Stimulated activated CD4-positive, alpha-beta T cell treated with anti-CD3 and anti-CD28 coated beads, Interleukin-2, amount 100 ng/mL, for 24 hours (primary cell): ENCODE data around the gene LAD1.

Experiments
- DNase-seq, 2 donors: peaks; one replicate each; pipeline ENCODE4 v3.0.0-alpha.2; 2020

The LAD1 gene

DNA sequence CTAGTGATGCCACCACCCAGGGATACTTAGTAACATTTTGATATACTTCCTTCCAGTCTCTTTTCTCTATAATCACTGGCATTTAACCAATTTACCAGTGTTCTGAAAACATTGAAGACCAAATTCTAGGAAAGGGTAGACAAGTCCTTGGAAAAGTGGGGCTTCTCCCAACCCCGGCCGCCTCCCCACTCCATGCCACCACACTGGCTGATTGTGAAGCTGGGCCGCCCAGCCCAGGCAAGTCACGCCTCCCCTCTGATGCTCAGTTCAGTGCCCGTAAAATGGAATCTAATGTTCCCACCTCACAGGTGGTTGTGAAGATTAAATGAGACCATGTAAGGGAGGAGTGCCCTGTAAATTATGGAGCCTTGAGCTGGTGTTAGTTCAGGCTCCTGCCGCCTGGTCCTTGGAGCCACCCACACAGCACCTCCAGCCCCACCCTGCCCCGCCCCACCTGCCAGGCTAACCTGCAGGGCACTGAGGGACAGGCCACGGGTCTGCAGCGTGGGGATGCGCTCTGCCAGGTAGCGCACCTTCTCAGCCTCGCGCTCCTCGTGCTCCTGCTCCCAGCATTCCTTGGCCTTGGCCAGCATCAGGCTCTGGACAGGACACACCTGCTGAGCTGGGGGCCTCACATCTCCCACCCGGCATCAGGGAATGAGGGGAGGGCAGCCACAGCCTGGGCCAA, 15.1 kb upstream of the LAD1 start:
- no peak for DNase-seq

DNA sequence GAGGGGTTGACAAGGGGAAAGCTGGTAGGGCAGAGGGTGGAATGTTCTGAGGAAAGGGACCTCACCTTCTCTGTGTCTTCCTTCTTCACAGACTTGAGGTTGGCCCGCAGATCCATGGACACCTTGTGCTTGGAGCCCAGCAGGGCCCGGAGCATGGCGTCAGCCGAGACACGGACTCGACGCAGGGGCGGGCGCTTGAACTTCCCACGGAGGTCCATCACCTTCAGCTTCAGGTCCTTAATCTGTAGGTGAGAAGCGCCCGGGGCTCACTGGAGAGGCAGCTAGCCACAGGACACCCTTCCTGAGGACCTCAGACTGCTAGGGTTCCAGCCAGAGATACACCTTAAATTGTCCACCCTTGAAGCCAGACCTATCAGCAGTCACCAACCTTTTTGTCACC, 12.2 kb upstream of the LAD1 start:
- no peak for DNase-seq

DNA sequence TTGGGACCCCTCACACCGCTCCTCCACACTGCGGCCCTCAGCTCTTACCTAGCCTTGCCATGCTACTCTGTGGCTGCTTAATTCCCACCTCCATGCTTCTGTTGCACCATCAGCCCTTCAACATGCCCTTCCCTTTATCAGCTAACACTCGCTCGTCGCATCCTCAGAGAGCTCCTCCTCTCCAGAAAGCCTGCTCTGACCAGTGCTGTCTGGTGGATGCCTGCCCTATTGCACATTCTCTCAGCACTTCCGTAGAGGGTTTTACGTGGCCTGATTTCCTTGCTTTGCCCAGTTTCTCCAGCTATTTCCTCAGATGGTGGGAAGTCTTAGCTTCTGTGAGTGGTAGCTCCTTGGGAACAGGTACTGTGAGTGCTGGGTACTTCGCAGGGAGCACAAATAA, 10.3 kb upstream of the LAD1 start:
- no peak for DNase-seq

DNA sequence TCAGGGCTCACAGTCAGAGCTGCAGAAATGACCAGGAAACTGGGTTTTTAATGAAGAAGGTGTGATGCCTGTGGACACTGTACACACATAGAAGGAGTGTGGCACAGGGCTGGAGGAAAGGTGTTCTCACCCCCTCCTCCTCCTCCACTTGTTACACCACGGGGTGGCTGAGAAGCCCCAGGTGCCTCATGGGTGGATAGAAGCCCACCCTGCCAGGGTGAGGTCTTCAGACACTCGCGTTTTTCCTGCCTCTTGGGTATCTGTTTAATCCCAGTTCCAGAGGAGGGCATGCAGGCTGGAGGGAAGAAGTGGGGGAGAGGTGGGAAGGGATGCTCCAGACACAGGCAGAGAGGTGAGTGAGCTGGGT, 9.7 kb upstream of the LAD1 start:
- DNase-seq, result no peak

DNA sequence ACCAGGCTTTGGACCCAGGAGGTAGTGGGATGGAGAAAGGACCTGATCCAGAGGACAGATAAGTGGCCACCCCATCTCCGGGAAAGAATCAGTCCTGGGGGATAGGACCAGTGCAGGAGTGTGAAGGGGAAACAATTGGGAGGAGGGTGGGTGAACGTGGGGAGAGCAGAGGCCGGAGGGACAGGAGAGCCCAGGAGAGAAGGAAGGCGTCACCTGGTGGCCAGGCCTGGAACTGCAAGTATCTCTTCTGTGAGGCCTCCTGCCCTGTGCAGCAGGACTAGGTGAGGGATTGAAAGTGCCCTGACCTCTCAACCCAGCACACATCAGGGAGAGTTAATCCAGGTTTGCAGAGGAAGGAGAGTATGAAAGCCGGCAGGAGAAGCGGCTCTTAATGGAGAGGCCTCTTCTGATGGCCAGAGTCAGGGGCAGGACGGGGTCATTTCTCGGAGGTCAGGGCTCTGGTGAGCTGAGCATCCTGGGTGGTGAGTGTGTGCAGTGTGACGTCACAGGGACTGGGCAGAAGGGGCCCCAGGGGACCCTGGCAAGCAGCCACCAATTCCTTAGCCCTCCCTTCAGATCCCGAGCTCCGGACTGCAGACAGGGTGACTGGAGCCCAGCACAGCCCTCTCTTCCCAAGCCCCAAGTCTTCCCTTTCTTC, 9.2 kb upstream of the LAD1 start:
- DNase-seq, result peak; percentile 76 to 86

DNA sequence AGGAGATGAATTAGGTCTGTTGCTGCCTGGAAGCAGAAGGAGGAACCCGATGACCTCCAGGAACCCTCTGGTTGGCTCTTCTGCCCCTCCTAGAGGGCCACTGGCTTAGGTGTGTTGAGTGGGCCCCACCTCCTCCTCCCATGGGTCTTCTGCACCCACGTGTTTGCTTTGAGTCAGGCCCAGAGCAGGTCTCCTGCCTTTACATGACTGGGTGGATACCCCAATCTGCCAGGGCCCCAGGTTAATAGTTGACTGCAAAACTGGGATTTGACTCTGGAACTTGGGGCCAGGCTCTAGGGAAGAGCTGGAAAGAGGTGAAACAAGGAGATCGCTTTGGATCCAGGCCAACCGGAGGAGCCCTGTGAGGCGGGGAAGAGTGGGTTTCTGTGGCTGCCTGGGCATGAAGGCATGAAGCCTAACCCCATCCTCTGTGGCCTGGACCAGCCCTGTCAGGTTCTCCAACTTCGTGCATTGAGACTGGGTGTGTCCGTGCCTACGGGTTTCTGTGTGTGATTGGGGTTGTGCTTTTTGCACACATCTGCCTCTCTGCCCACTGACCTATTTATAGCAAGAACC, 7.8 kb upstream of the LAD1 start:
- DNase-seq, result no peak

DNA sequence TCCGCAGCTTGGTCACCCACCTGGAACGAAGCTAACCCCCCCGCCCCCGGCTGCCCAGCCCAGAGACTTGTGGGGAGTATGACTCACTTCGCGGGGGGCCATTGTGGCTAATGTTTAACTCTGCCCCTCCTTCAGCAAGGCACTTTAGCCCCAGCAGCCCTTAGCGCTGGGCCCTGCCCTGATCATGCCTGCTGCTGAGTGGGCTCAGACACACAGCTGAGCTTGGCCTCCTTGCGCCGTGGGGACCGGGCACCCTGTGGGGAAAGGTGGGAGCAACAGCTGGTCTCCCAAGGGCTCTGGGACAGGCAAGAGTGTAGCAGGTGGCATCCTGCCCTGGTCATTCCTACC, 6.3 kb upstream of the LAD1 start:
- DNase-seq, result no peak

DNA sequence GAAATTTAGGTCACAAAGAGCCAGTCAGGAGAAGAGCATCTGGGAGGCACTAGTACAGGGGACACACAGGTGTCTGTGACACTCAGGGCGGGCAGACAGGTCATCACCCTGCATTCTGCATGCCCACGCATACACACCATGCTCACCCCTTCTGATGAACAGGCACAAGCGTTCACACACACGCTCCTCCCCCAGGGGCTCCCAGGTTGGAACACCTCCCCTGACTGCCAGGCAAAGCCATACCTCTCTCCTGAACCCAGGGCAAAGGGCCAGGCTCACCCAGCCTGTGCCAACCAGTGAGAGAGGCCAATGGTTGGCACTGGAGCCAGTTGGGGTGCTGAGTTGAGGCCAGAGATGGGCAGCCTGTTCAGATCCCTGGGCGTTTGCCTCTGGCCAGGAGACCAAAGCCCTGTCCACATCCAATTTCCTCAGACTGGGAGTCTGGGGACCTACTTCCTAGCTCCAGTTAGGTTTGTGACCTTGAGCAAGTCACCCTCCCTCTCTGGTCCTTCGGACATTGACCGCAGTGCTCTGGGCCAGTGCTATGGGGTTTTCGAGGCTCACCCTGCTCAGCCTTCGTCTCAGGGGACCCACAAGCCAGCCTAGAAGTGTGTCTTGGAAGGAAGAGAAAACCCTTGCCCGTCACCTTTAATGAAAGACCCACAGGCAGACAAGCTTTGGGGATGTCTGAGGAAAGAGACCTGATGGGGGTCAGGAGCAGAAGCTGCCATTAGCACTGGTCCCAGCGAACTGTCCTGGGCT, 5.8 kb upstream of the LAD1 start:
- no peak for DNase-seq

DNA sequence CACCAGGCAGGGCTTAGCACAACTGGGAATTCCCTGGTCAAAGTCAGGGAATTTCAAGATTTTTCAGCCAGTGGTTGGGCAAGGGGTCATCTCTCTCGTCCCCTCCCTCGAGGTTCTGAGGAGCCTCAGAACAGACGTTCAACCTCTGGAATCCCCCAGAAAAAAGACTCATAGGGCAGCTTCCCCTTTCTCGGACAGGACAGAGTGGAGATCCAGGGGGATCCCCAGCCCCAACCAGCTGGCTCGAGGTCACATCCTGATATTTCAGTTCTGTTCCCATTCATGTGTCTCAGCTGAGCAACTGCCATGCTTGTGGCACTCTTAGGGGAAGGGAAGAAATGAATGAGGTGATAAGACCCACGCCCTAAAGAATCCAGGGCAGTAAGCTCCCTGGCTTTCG, 4.9 kb upstream of the LAD1 start:
- no peak for DNase-seq

DNA sequence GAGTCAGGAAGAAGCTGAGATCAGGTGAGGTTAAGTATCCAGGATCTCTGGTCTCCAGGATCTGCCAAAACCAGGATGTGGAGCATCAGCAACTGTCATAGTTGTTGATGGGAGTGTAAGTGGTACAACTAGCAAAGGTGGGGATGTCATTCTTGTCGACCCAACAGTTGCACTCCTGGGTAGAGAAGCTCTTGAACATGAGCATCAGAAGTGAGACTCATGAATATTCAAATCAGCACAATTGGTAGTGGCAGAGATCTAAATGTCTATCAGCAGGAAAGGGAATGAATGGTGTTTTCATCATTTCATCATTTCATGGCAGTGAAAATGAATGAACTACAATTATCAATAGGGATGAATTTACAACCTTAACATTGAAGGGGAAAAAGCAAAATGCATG, 4.2 kb upstream of the LAD1 start:
- no peak for DNase-seq

DNA sequence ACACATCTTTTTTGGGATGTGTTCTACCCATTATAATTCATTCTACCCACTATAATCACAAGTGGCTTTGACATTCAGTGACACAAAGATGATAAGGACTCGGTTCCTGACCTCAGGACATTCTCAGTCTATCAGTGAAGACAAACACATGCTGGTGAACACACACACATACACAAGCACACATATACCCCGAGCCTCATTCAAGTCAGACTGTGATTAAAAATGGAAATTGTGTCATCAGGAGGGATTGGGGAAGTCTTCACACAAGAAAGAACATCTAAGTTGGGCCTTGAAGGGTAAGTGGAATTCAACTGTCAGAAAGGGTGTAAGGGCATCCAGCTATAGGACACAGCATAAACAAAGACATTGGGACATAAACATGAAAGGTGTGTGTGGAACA, 2.6 kb upstream of the LAD1 start:
- DNase-seq, result no peak

DNA sequence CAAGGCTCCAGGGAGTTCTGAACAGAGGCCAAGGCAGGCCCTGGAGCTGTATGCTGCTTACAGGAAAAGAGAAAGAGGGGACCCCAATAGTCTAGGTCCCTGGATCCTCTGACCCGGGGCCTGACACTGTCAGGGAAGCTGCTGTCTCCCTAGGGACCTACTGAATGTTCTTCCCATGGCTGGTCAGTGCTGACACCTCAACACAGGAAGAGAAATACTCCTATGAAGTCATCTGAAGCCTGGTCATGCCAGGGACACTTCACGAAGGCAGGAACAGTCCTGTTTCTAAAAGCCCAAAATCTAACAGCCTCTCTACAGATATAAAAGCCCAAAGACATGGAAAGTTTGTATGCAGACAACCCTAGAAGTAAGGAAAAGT, 1.7 kb upstream of the LAD1 start:
- DNase-seq, result no peak

DNA sequence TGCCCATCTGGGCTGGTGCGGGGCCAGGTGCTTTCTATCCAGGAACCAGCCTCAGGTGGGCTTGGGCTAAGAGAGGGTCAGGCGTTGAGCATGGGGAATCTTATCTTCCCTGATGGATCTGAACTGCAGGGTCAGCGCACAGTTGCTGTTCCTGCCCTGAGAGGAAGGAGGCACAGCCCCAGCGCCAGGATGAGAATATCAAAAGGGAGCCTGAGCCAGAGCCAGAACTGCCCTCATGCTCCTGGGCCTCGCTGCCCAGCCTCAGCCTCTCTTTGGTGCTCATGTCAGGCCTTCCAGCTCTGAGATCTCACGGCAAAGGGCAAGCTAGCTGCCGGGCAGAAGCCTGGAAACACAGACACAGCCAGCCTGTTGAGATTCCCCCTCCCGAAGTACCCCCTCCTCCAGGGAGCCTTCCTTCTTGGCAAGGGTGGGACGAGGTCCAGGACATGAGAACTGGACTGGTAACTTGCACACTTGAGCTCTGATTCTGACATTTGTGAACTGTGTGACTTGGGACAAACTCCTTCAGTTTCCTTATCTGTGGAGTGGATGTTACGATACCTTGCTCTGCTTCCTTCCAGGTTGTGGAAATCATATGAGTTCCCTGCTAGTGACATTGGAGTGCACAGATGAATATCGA, 1.2 kb upstream of the LAD1 start:
- DNase-seq, result no peak

DNA sequence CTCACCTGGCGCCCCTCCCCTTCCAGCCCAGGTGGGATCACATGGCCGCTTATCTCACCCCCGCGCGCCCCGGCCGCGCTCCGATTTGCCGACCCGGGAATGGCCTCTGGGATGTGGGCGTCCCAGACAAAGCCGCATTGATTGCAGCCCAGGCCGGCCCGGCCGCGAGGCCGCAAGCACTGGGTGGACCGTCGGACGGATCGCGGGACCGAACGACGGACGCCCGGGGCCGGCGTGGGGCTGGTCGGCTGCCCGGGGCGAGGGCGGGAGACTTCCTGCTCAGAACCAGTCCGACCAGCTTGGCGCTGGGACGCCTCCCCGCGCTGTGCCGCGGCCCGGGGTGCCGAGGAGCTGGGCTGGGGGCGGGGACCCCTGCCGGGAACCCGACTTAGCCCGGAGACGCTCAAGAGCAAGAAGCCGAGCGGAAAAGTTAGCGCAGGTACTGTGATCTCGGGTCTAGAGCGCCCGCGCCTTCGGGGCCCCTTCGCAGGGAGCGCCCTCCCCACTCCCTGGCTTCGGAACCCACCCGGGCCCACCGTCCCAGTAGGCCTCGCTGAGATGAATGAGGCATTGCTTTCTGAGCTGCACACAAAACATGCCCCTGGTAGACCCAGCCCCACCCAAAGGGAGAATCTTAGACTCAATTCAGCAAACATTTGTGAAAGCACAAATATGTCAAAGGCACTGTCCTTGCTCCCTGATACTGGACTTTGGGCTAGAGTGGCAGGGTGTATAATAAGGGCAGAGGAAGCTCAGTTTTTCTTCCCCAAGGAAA, 415 bp upstream of the LAD1 start:
- DNase-seq, result no peak

DNA sequence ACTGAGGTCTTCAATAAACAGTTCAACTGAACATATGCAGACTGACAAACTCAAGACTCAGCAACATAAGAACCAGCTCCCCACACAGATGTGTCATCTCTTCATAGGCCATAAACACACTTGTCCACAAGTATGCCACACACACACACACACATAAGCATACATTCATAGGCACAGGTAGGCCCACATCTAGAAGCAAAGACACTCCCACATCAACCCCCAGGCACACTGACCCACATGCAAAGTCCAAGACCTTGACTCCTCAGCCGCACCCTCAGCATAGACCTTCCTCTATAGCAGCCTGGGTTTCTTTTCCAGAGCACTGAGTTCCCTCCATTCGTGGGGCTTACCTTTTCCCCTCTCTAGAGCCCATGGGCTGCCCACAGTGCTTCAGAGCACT, 1.4 kb downstream of the LAD1 start:
- DNase-seq, result no peak

DNA sequence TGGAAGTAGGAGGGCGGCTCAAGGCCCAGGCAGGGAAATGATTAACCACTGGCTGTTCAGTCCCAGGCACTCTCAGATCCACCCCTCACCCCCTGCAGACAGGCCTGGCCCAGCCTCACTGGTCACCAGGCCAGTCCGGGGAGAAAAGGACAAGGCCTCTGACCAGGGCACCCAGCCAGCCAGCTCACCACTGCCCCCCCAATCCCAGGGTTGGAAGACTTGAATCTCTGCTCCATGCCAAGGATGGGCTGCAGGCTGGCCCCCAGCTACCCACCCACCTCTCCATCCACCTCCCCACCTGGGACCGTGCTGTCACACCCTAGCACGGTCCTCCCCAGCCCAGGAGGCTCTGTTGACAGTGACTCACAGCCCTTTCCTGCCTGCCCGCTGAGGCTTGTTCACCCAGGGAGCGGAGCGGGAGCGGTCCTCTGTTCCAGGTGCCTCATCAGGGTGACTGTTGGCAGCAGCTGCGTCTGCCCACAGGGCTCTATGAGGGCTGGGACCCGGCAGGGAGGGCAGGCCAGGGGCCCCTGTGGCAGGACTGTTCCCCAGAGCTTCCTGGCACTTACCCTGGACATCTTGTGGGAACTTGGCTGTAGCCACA, 2.2 kb downstream of the LAD1 start:
- no peak for DNase-seq

DNA sequence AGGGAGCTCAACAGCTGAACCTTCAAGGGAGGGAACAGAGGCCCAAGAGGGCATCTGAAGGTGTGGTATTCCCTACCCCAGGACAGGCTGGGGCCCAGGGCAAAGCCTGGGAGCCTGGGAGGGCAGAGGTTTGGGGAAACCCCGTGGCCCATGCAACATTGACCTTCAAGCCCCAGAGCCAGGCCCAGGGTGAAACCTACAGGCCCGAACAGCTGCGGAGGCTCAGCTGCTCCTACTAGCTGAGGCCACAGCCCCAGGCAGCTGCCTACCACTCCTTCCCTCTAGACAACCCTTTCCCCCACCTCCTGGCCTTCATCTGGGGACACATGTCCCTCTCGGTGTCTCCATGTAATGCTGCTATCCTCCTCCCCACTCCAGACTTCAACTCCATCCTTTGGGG, 3.2 kb downstream of the LAD1 start:
- DNase-seq, result no peak

DNA sequence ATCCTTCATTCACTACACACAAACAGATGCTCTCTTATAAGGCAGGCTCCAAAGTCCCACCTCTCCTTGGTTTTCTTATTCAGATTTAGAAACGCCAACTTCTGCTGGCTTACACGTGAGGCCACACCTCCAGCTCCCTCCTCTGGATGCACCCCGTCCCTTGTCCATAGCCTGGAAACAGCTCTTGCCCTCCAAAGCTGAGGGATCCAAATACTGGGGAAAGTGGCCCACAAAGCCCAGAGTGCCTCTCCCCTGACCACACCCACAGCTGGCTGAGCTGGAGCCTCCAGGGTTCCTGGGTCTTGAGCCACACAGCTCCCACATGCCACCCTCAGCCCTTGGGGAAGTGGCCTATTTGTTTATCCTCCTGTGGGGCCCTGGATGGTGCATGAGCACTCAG, 4.5 kb downstream of the LAD1 start:
- no peak for DNase-seq

DNA sequence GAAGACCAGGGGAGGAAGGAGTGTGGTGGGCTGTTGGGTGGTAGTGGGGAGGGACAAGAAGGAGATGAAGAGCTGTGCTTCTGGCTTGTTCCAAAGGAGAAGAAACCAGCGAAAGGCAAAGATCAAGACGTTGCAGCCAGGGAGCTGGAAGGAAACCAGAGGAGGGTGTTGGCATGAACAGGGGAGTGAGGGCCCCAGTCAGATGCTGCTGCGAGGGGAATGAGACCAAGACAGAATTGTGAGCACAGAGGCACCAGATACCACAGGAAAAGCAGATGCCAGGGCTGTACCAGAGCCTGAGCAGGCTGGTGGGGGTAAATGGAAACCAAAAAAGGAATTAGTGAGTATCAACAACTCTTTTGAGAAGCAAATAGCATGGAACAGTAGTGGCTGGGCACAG, 6.0 kb downstream of the LAD1 start:
- no peak for DNase-seq

DNA sequence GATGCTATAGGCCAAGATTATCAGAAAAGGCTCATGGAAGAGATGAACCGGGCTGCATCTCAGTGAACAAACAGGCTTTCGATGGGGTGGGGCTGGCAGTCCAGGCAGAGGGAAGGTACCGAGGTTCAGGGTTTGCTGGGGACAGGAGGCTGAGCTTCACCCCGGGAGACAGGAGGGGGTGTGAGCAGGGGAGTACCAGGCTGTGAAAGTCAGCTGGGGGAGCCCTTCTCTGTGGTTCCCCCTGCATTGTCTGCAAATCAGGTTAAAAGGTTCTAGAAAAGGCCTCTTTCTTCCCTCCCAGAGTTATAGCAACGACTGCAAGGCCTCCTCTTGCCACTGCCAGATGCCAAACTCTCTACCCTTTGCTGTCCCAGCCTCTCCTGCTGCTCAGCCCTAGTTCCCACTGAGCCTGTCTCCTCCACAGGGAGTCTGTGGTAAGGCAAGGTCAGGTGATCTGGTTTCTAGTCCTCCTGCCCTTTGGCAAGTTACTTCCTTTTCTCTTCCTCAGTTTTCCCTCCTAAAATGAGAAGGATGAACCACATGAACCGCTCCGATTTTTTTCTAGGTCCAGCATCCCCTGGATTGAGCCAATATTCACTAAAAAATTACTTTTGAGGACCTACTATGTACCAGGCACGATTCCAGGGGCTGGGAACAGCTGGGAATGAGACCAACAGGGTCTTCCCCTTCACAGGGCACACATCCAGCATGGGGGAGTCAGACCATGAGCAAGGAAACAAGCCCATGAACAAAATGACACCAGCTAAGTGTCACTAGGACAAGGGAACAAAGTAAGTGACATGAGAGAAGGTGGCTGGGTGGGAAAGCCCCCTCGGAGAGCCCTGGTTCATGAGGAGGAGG, 7.2 kb downstream of the LAD1 start:
- no peak for DNase-seq

DNA sequence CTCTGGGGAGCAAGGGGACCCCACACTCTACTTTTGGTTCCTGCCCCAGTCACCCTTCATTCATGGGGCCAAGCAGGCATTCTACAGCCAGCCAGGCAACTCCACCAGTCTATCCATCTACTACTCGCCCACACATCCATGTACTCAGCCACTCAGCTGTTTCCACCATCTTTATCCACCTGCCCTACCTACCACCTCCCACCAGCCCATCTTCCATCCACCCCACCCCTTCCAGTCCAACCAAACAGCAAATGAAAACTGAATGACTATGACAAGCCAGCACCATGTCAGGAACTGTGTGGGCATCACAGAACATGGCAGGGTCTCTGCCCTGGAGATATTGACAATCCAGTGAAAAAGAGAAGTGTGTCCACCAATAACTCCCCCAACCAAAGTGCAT, 7.9 kb downstream of the LAD1 start:
- no peak for DNase-seq

DNA sequence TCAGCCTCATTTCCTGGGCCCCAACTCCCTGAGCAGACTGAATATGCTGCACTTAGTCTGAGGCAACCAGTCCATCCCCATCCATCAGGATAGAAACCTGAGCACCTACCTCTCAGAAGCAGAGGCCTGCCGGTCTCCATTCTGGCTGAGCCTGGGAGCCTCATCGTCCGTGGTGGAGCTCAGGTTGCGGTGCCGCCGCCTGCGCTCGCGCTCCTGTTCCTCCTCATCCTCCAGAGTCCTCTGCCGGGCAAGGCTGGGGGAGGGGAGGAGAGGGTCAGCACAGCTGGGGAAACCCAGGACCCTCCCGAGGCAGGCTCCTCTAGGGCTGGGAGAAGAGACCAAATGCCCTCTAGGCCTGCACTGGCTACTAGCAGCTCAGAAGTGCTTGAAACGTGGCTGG, 10.1 kb downstream of the LAD1 start:
- DNase-seq, result no peak
